ENCODE measurements around the gene UNC13A.
A peak's percentile ranks its signal among the peaks of the same experiment; 100 is the strongest.
"Not testable (repeated sequence)": the region's sequence is repeated elsewhere in the genome, so short reads cannot be mapped to it uniquely, and the experiment has no call there.

UNC13A gene

GRCh38 chr19:17604372-17605025, 83.7 kb downstream of the UNC13A start:
- Mint-ChIP-seq H3K36me3 (ENCODE audit: low read depth) (no peaks in the 10 kb centered on the region), H3K4me3 (no peak overlapping the region), H3K9me3 (peaks cover 7% of the 10 kb centered on the region), H3K27me3 (ENCODE audit: low read depth, poor library complexity) (peaks cover 36% of the 10 kb centered on the region), H3K4me1 (peaks cover 33% of the 10 kb centered on the region), H3K27ac (peak overlapping the region; percentile 58)
- no peak for TF ChIP-seq CTCF (IDR thresholded peaks at IDR 0.05)
- DNase-seq: no peak

GRCh38 chr19:17602872-17603510, 85.2 kb downstream of the UNC13A start:
- TF ChIP-seq CTCF (IDR thresholded peaks at IDR 0.05): no peak
- Mint-ChIP-seq H3K36me3 (ENCODE audit: low read depth) (no peaks in the 10 kb centered on the region), H3K4me1 (peaks cover 33% of the 10 kb centered on the region), H3K4me3 (no peak overlapping the region), H3K27me3 (ENCODE audit: low read depth, poor library complexity) (peaks cover 39% of the 10 kb centered on the region), H3K27ac (no peak overlapping the region), H3K9me3 (peaks cover 4% of the 10 kb centered on the region)
- no peak for DNase-seq

DNA sequence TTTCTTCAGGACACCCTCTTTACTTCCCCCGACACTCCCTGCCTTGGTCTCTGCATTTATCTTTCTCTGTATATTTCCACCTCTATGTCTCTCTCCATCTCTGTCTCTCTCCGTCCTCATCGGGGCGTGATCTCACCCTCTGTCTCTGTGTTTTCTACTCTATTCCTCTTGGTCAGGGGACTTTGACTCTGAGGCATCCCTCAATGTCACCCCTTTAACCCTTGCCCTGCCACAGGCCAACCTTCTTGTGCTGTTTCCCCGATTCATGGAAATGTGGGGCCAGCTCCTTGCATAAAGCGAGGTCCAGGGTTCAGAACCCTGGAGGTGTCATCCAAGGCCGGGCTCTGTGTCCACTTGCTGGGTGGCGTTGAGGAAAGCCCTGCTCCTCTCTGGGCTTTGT, 85.9 kb downstream of the UNC13A start:
- Mint-ChIP-seq H3K27me3 (ENCODE audit: low read depth, poor library complexity) (peaks cover 40% of the 10 kb centered on the region), H3K4me1 (peaks cover 33% of the 10 kb centered on the region), H3K36me3 (ENCODE audit: low read depth) (no peaks in the 10 kb centered on the region), H3K9me3 (peaks cover 4% of the 10 kb centered on the region), H3K27ac (no peak overlapping the region), H3K4me3 (peak overlapping the region; percentile 26)
- no peak for DNase-seq
- TF ChIP-seq CTCF (IDR thresholded peaks at IDR 0.05): no peak

GRCh38 chr19:17601683-17602082, 86.5 kb downstream of the UNC13A start:
- Mint-ChIP-seq H3K36me3 (ENCODE audit: low read depth) (no peaks in the 10 kb centered on the region), H3K4me3 (no peak overlapping the region), H3K9me3 (peaks cover 4% of the 10 kb centered on the region), H3K4me1 (peaks cover 29% of the 10 kb centered on the region), H3K27ac (no peak overlapping the region), H3K27me3 (ENCODE audit: low read depth, poor library complexity) (peaks cover 35% of the 10 kb centered on the region)
- TF ChIP-seq CTCF (IDR thresholded peaks at IDR 0.05): no peak
- no peak for DNase-seq

- no peaks in the 10 kb centered on the region for H3K36me3 Mint-ChIP-seq (ENCODE audit: low read depth)
- TF ChIP-seq CTCF (IDR thresholded peaks at IDR 0.05): no peak
- H3K9me3 Mint-ChIP-seq: peaks cover 4% of the 10 kb centered on the region
- H3K4me3 Mint-ChIP-seq: no peak overlapping the region
- peaks cover 29% of the 10 kb centered on the region for H3K27me3 Mint-ChIP-seq (ENCODE audit: low read depth, poor library complexity)
- no peak overlapping the region for H3K27ac Mint-ChIP-seq
- H3K4me1 Mint-ChIP-seq: peaks cover 24% of the 10 kb centered on the region
- DNase-seq: no peak
These were observed 88.4 kb downstream of the UNC13A start for GRCh38 chr19:17599780-17600179.

DNA sequence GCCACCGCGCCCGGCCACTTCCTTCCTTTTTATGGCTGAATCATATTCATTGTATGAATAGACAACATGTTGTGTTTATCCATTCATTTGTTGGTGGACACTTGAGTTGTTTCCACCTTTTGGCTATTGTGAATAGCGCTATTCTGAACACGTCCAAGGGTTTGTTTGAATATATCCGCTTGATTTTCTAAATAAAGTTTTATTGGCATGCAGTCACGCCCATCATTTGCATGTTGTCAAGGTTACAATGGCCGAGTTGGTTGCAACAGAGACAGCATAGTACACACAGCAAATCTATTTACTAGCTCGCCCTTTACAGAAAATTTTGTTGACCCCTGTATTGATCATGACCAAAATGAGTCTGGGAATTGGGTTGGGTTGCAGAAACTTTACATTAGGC, 89.2 kb downstream of the UNC13A start:
- Mint-ChIP-seq H3K27ac (no peak overlapping the region), H3K9me3 (peaks cover 4% of the 10 kb centered on the region), H3K27me3 (ENCODE audit: low read depth, poor library complexity) (peaks cover 22% of the 10 kb centered on the region), H3K4me3 (no peak overlapping the region), H3K36me3 (ENCODE audit: low read depth) (no peaks in the 10 kb centered on the region), H3K4me1 (peaks cover 24% of the 10 kb centered on the region)
- DNase-seq: no peak
- no peak for TF ChIP-seq CTCF (IDR thresholded peaks at IDR 0.05)

GRCh38 chr19:17598063-17598462, 90.1 kb downstream of the UNC13A start:
- not testable (repeated sequence) for H3K9me3 Mint-ChIP-seq; H3K4me3 Mint-ChIP-seq; H3K27ac Mint-ChIP-seq; DNase-seq; H3K36me3 Mint-ChIP-seq (ENCODE audit: low read depth)
- Mint-ChIP-seq H3K4me1 (peaks cover 19% of the 10 kb centered on the region), H3K27me3 (ENCODE audit: low read depth, poor library complexity) (peaks cover 17% of the 10 kb centered on the region)

DNA sequence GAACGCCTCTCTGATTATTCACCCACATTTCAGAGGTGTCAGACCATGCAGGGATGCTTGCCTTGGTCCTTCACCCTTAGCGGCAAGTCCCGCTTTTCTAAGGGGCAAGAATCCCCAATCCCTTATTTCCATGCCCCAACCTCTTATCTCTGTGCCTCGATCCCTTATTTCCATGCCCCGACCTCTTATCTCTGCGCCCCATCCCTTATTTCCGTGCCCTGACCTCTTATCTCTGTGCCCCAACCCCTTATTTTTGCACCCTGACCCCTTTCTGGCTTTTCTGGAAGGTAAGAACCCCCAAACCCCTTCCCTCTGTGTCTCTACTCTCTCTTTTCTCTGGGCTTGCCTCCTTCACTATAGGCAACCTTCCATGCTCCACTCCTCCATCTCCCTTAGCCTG, 93.9 kb downstream of the UNC13A start:
- not testable (repeated sequence) for H3K27ac Mint-ChIP-seq, H3K4me1 Mint-ChIP-seq, H3K4me3 Mint-ChIP-seq

More for the DNA sequence above, 93.9 kb downstream of the UNC13A start:
- not testable (repeated sequence) for DNase-seq; H3K36me3 Mint-ChIP-seq (ENCODE audit: low read depth); H3K9me3 Mint-ChIP-seq
- H3K27me3 Mint-ChIP-seq (ENCODE audit: low read depth, poor library complexity): peaks cover 23% of the 10 kb centered on the region

Measured in nephron progenitor cell (in vitro differentiated cells).